Measurements from ENCODE around the gene TMEM39B.

- TF ChIP-seq, protein P1, sequence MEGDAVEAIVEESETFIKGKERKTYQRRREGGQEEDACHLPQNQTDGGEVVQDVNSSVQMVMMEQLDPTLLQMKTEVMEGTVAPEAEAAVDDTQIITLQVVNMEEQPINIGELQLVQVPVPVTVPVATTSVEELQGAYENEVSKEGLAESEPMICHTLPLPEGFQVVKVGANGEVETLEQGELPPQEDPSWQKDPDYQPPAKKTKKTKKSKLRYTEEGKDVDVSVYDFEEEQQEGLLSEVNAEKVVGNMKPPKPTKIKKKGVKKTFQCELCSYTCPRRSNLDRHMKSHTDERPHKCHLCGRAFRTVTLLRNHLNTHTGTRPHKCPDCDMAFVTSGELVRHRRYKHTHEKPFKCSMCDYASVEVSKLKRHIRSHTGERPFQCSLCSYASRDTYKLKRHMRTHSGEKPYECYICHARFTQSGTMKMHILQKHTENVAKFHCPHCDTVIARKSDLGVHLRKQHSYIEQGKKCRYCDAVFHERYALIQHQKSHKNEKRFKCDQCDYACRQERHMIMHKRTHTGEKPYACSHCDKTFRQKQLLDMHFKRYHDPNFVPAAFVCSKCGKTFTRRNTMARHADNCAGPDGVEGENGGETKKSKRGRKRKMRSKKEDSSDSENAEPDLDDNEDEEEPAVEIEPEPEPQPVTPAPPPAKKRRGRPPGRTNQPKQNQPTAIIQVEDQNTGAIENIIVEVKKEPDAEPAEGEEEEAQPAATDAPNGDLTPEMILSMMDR (IDR thresholded peaks at IDR 0.05) = no peak
- TF ChIP-seq POLR2A (IDR thresholded peaks at IDR 0.05) = no peak
Measured at GRCh38 chr1:32074841-32075240, 2.1 kb downstream of the TMEM39B start.

Data from uterus (tissue), 2 donors.